GM10266 (cell line): ENCODE measurements around the gene SLC44A4.
A peak's percentile ranks its signal among the peaks of the same experiment; 100 is the strongest.
"Not testable (repeated sequence)": the region's sequence is repeated elsewhere in the genome, so short reads cannot be mapped to it uniquely, and the experiment has no call there.

Source experiments
- DNase-seq: peaks from one replicate; pipeline ENCODE4 v3.0.0; 2012; ENCODE audit errors: extremely low spot score
- TF ChIP-seq, protein P1 (sequence below): IDR thresholded peaks from 2 replicates; pipeline ENCODE4 v1.5.1; 2012; ENCODE audit warnings: mild to moderate bottlenecking, low read depth; ENCODE audit not compliant: control insufficient read depth, insufficient read depth; ENCODE audit errors: missing control alignments

Gene SLC44A4

DNA sequence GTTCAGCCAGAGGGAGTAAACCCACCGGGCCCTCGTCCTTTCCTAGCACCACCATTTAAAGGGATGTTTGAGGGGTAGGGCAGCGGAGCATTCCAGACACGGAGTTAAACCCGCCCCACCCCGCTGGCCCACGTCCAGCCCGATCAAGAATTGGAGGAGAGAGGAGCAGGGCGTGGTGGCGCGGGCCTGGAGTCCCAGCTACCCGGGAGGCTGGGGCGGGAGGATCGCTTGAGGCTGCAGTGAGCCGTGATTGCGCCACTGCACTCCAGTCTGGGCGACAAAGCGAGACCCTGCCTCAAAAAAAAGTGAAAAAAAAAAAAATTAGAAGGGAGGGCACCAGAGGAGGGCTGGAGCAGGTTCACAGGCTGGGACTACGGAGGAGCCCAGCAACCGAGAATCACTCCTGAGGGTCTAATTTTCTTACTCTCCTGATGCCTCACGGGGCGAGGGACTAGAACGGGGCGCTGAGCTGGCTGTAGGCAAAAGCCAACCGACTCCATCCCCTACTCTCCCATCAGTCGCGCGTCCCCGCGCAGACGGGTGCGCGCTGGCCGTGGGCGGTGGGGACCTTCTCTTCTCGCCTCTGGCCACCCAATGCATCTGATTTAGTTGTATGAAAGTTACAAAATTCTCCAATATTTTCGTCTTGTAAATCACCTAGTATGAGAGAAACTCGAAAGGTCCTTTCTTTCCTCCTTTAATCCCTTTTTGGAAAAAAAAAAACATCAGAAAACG lies 57.3 kb downstream of the SLC44A4 start:
- peak; percentile 56 for DNase-seq
- TF ChIP-seq, protein P1, sequence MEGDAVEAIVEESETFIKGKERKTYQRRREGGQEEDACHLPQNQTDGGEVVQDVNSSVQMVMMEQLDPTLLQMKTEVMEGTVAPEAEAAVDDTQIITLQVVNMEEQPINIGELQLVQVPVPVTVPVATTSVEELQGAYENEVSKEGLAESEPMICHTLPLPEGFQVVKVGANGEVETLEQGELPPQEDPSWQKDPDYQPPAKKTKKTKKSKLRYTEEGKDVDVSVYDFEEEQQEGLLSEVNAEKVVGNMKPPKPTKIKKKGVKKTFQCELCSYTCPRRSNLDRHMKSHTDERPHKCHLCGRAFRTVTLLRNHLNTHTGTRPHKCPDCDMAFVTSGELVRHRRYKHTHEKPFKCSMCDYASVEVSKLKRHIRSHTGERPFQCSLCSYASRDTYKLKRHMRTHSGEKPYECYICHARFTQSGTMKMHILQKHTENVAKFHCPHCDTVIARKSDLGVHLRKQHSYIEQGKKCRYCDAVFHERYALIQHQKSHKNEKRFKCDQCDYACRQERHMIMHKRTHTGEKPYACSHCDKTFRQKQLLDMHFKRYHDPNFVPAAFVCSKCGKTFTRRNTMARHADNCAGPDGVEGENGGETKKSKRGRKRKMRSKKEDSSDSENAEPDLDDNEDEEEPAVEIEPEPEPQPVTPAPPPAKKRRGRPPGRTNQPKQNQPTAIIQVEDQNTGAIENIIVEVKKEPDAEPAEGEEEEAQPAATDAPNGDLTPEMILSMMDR, result no peak

GRCh38 chr6:31820399-31820798 lies 58.4 kb downstream of the SLC44A4 start:
- not testable (repeated sequence) for DNase-seq

DNA sequence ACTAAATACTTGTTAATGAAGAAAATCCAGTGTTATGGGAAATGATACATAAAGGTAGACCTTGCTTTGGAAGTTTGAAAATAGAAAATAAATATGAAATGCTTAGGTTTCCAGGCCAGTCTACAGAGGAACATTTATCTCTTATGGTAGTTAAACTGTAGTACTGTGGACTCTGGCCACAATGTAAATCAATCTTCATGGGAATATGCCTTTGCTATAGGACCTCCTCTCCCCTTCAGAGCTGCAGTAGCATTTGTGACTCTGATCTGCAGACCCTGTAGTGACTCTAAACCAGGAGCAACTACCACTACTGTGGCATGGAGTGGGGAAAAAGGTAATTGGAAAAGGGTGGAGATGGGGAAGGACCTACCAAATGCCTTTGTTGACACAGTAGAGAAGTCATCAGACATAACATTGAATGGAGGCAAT lies 58.9 kb downstream of the SLC44A4 start:
- TF ChIP-seq, protein P1, result no peak
- DNase-seq, result peak; percentile 1

- not testable (repeated sequence) for DNase-seq
These were observed 60.8 kb downstream of the SLC44A4 start for GRCh38 chr6:31817929-31818511.

DNA sequence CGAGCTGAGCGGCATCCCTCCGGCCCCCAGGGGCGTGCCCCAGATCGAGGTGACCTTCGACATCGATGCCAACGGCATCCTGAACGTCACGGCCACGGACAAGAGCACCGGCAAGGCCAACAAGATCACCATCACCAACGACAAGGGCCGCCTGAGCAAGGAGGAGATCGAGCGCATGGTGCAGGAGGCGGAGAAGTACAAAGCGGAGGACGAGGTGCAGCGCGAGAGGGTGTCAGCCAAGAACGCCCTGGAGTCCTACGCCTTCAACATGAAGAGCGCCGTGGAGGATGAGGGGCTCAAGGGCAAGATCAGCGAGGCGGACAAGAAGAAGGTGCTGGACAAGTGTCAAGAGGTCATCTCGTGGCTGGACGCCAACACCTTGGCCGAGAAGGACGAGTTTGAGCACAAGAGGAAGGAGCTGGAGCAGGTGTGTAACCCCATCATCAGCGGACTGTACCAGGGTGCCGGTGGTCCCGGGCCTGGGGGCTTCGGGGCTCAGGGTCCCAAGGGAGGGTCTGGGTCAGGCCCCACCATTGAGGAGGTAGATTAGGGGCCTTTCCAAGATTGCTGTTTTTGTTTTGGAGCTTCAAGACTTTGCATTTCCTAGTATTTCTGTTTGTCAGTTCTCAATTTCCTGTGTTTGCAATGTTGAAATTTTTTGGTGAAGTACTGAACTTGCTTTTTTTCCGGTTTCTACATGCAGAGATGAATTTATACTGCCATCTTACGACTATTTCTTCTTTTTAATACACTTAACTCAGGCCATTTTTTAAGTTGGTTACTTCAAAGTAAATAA lies 61.5 kb downstream of the SLC44A4 start:
- DNase-seq, result peak; percentile 19

DNA sequence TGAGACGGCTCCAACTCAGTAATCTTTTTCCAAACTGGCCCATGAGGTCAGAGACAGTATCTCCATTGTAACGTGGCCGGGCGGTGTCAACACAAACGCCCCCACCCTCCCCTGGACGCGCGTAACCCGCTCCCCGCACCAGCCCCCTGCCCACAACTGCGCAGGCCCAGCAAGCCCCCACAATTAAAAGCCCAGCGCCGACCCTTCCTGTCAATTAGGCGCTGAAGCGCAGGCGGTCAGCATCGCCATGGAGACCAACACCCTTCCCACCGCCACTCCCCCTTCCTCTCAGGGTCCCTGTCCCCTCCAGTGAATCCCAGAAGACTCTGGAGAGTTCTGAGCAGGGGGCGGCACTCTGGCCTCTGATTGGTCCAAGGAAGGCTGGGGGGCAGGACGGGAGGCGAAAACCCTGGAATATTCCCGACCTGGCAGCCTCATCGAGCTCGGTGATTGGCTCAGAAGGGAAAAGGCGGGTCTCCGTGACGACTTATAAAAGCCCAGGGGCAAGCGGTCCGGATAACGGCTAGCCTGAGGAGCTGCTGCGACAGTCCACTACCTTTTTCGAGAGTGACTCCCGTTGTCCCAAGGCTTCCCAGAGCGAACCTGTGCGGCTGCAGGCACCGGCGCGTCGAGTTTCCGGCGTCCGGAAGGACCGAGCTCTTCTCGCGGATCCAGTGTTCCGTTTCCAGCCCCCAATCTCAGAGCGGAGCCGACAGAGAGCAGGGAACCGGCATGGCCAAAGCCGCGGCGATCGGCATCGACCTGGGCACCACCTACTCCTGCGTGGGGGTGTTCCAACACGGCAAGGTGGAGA lies 63.6 kb downstream of the SLC44A4 start, which contains the start of the genes HSPA1A and HSPA1L:
TSS of gene HSPA1A (plus strand) at position 519 of the 814 bp plus-strand sequence. CDS start at position 733, 214 bp downstream.
TSS of gene HSPA1L (minus strand) at position 259 of the 814 bp plus-strand sequence. CDS start 3,311 bp downstream, outside the sequence.
- TF ChIP-seq, protein P1, result no peak
- DNase-seq, result peak; percentile 89

- TF ChIP-seq, protein P1, result no peak
- DNase-seq, result peak; percentile 80
These were observed 64.1 kb downstream of the SLC44A4 start for GRCh38 chr6:31814677-31815024.

DNA sequence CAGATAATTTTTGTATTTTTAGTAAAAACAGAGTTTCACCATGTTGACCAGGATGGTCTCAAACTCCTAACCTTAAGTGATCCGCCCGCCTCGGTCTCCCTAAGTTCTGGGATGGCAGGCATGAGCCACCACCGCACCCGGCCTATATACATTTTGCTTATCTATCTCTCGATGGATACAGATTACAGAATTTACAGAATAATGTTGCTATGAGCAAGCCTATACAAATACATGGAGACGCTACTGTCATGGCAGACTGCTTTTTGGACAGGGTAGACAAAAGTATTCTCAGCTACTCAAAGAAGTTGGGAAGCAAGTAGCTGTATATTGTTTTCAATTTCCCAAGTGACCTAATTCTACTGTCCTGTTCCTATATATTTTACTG lies 65.3 kb downstream of the SLC44A4 start:
- TF ChIP-seq, protein P1, result no peak
- DNase-seq, result no peak
